Measurements from ENCODE around the gene ECI1. TPM values are rescaled to one million over a fixed set of nuclear protein-coding genes. Genes with fewer than 3 reads are reported as not detected.
A peak's percentile ranks its signal among the peaks of the same experiment; 100 is the strongest.

Gene ECI1
- total RNA-seq, 1 experiment from 2014 or later, result 95.4 TPM

- Mint-ChIP-seq H3K4me3 (peak overlapping the region in 1 of 2 experiments; percentile 11; a peak in 1 of 5 replicates), H3K9me3 (peaks cover 0 to 5% of the 10 kb centered on the region in 2 experiments; a peak in 1 of 5 replicates), H3K4me1 (peaks cover 4% of the 10 kb centered on the region in 2 experiments; a peak in 1 of 4 replicates), H3K27ac (no peak overlapping the region), H3K36me3 (ENCODE audit: insufficient read depth in 1 of 3, low read depth in 3 of 3) (no peaks in the 10 kb centered on the region), H3K27me3 (ENCODE audit: low read depth) (peaks cover 65% of the 10 kb centered on the region)
- no peak overlapping the region for H3K4ac ChIP-seq (ENCODE audit: low read depth, low read length)
- no peaks in the 10 kb centered on the region for H4K20me1 ChIP-seq (ENCODE audit: control insufficient read depth, insufficient read depth, insufficient read length)
- H2BK15ac ChIP-seq (ENCODE audit: low read depth, low read length), result no peak overlapping the region
- H2AK5ac ChIP-seq (ENCODE audit: insufficient read length, low read length), result no peak overlapping the region
- no peaks in the 10 kb centered on the region for H3K9me3 ChIP-seq (ENCODE audit: control insufficient read depth, low read depth, low read length)
- DNase-seq, result no peak
- WGBS (ENCODE audit: extremely low coverage, insufficient read length, low lambda C conversion rate), result no CpG with 5 or more reads among the region's 5 CpGs
- H2AFZ ChIP-seq (ENCODE audit: low read length), result no peak overlapping the region
- no peak overlapping the region for H4K91ac ChIP-seq (ENCODE audit: insufficient read length, low read depth, low read length)
- peaks cover 7% of the 10 kb centered on the region for H3K23me2 ChIP-seq (ENCODE audit: insufficient read length, low read depth, low read length, poor library complexity, severe bottlenecking)
- H3K27ac ChIP-seq (ENCODE audit: insufficient read length, low read depth, low read length), result no peak overlapping the region
- no peak overlapping the region for H2BK20ac ChIP-seq (ENCODE audit: low read depth, low read length, poor library complexity, severe bottlenecking)
- no peak overlapping the region for H2BK5ac ChIP-seq (ENCODE audit: insufficient read length, low read length)
- no peaks in the 10 kb centered on the region for H3K4me1 ChIP-seq (ENCODE audit: insufficient read depth, low read length)
- H3K27me3 ChIP-seq (ENCODE audit: insufficient read depth, low read length), result peaks cover 8% of the 10 kb centered on the region; the same call in 1 of the 2 replicates
- no peak overlapping the region for H4K8ac ChIP-seq (replicated peaks; ENCODE audit: insufficient read length, low read depth, low read length)
- H2BK12ac ChIP-seq (ENCODE audit: insufficient read length, low read depth, low read length), result no peak overlapping the region
- H3K14ac ChIP-seq (ENCODE audit: insufficient read depth, low read length), result no peak overlapping the region
- H3K79me1 ChIP-seq (ENCODE audit: insufficient read depth, low read depth, low read length, poor library complexity, severe bottlenecking), result no peaks in the 10 kb centered on the region
- no peak overlapping the region for H3K23ac ChIP-seq (ENCODE audit: insufficient read length, low read depth, low read length)
- H3K79me2 ChIP-seq (ENCODE audit: insufficient read depth, low read length), result no peaks in the 10 kb centered on the region
- no peak overlapping the region for H3T11ph ChIP-seq (ENCODE audit: low read length)
- no peak overlapping the region for H3K4me2 ChIP-seq (ENCODE audit: insufficient read depth, insufficient read length, low read length)
- TF ChIP-seq CTCF (conservative IDR thresholded peaks at IDR 0.05), result no peak
- no peak overlapping the region for H3K18ac ChIP-seq (ENCODE audit: insufficient read length, low read depth, low read length)
- H3K56ac ChIP-seq (ENCODE audit: insufficient read length, low read depth, low read length), result no peak overlapping the region
- no peak overlapping the region for H2BK120ac ChIP-seq (ENCODE audit: low read depth, low read length, poor library complexity, severe bottlenecking)
- no peak overlapping the region for H4K5ac ChIP-seq (ENCODE audit: insufficient read length, low read depth, low read length)
- no peak overlapping the region for H3K9ac ChIP-seq (ENCODE audit: extremely low read depth, insufficient read length, low read length)
Measured at GRCh38 chr16:2199095-2199494, 52.3 kb downstream of the ECI1 start.
